Naive thymus-derived CD8-positive, alpha-beta T cell (primary cell): ENCODE data around the gene CREB5. TPM values are rescaled to one million over a fixed set of nuclear protein-coding genes. Genes with fewer than 3 reads are reported as not detected.
"Not testable (repeated sequence)": the region's sequence is repeated elsewhere in the genome, so short reads cannot be mapped to it uniquely, and the experiment has no call there.

Experiments
- ATAC-seq, 2 donors: fragments of 150-1000 bp; cut with Tn5 transposase in 1 of 2; sonication (Bioruptor Pico), chemical (Tn5 transposase) in 1 of 2; 1 replicate in 1 of 2; 2 replicates in 1 of 2; pipeline ENCODE4 v1.10.0; 2021; ENCODE audit warnings: mild to moderate bottlenecking in 2 of 2, moderate library complexity in 2 of 2
- POLR2A ChIA-PET: fragments of 350-600 bp; sonication (Branson Sonifier 250); formaldehyde crosslinking; loops from one replicate; lab custom pipeline; 2021; ENCODE audit warnings: antibody characterized with exemption; lab: Charles Lee
- DNase-seq, 10 donors: peaks; one replicate each; pipeline versions ENCODE4 v3.0.0 to v3.0.0-alpha.2; 2020 to 2022
- H3K27ac Mint-ChIP-seq, 10 donors: one replicate each; pipeline ENCODE4 v1.8.0; 2020 to 2022; ENCODE audit warnings: mild to moderate bottlenecking in 10 of 10, mixed read lengths in 10 of 10, moderate library complexity in 4 of 10, inconsistent platforms in 1 of 10
- H3K27me3 Mint-ChIP-seq, 5 donors: one replicate each; pipeline ENCODE4 v1.8.0; 2021 to 2022; ENCODE audit warnings: mixed read lengths in 5 of 5
- H3K36me3 Mint-ChIP-seq, 3 donors: one replicate each; pipeline ENCODE4 v1.8.0; 2020 to 2022; ENCODE audit warnings: mixed read lengths in 3 of 3, mild to moderate bottlenecking in 2 of 3, inconsistent platforms in 1 of 3
- H3K4me1 Mint-ChIP-seq, 4 donors: one replicate each; pipeline ENCODE4 v1.8.0; 2021 to 2022; ENCODE audit warnings: mixed read lengths in 4 of 4
- H3K4me3 Mint-ChIP-seq, 10 donors: one replicate each; pipeline ENCODE4 v1.8.0; 2020 to 2022; ENCODE audit warnings: mild to moderate bottlenecking in 10 of 10, mixed read lengths in 10 of 10, moderate library complexity in 6 of 10, inconsistent platforms in 1 of 10
- H3K9me3 Mint-ChIP-seq, 9 donors: one replicate each; pipeline ENCODE4 v1.8.0; 2020 to 2022; ENCODE audit warnings: mixed read lengths in 9 of 9, mild to moderate bottlenecking in 3 of 9, inconsistent platforms in 1 of 9, moderate library complexity in 1 of 9
- polyA plus RNA-seq, 3 donors: library from polyadenylated mRNA; unstranded; fragments of 300-500 nt; fragmentation: Illumina TruSeq; gene quantifications; one replicate each; pipeline ENCODE4 v1.2.3, GENCODE V29; 2021
- total RNA-seq, 8 experiments: library from RNA in 2 of 8; stranded (reverse) in 2 of 8; gene quantifications; one replicate each; pipeline ENCODE4 v1.2.3 and lab custom pipeline; 2021 to 2026

Gene CREB5
- total and polyA plus RNA-seq, 5 experiments from 2014 or later = 0.19 to 0.23 TPM; not detected in 3

DNA sequence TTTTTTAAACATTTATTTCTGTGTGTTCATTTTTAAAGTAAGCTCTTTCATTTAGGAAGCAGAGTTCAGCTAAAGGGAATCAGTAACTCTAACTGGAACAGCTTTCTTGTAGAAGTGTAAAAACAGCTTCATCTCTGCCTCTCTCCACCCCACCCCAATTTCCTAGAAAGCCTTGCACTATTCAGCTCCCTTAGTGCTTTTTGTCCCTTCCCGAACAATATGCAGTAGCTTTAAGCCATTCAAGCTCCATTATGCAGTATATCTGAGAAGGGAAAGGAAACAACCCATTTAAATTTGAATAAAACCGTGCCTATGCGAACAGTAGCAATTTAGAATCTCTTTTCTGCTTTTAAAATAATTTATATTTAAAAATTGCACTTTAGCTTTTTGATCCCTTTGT is 411.3 kb downstream of the CREB5 start:
- POLR2A ChIA-PET = no interaction called here
- peaks cover 0 to 16% (median 0%) of the 10 kb centered on the region in 9 donors for H3K9me3 Mint-ChIP-seq

DNA sequence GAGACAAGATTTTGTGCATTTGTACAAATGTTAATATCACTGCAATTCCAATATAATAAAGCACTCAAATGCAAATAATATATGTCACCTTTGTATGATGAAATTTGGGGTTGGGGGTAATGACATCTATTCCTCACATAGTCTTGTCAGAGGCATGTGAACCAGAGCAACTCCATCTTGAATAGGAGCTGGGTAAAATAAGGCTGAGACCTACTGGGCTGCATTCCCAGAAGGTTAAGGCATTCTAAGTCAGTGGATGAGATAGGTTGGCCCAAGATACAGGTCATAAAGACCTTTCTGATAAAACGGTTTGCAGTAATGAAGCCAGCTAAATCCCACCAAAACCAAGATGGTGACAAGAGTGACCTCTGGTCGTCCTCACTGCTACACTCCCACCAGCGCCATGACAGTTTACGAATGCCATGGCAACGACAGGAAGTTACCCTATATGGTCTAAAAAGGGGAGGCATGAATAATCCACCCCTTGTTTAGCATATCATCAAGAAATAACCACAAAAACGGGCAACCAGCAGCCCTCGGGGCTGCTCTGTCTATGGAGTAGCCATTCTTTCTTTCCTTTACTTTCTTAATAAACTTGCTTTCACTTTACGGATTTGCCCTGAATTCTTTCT is 413.6 kb downstream of the CREB5 start:
- ATAC-seq, H3K27ac Mint-ChIP-seq, DNase-seq, H3K4me3 Mint-ChIP-seq, POLR2A ChIA-PET, H3K4me1 Mint-ChIP-seq, H3K36me3 Mint-ChIP-seq: not testable (repeated sequence)
- H3K9me3 Mint-ChIP-seq = peaks cover 0 to 16% (median 0%) of the 10 kb centered on the region in 9 donors
- H3K27me3 Mint-ChIP-seq = peaks cover 4 to 32% (median 8%) of the 10 kb centered on the region in 5 donors

More for the DNA sequence above, 411.3 kb downstream of the CREB5 start:
- Mint-ChIP-seq H3K27ac (no peak overlapping the region), H3K27me3 (peaks cover 4 to 32% (median 8%) of the 10 kb centered on the region in 5 donors), H3K36me3 (no peaks in the 10 kb centered on the region), H3K4me3 (no peak overlapping the region), H3K4me1 (peaks cover 0 to 3% (median 0%) of the 10 kb centered on the region in 4 donors)
- ATAC-seq (no peak), DNase-seq (no peak)

DNA sequence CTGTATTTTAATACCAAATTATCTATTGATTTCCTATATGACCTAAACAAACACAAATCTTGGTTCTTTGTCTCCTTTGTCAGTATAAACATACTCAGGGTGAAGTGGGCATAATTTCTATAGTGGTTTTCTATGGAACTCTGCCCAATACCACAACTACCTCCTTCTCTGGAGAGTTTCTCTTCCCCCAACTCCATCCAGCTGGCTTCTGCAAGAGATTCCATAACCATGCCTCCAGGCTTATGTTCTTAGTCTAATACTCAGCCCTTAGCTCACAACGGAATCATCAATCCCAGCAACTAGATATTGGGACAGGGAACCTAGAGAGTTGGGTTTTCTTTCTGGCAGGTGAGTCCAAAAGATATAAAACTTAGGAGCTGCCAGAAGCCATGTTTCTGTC is 418.5 kb downstream of the CREB5 start:
- Mint-ChIP-seq H3K36me3 (no peaks in the 10 kb centered on the region), H3K4me3 (no peak overlapping the region), H3K27ac (no peak overlapping the region), H3K4me1 (no peaks in the 10 kb centered on the region), H3K9me3 (peaks cover 0 to 16% (median 0%) of the 10 kb centered on the region in 9 donors), H3K27me3 (peaks cover 3 to 21% (median 7%) of the 10 kb centered on the region in 5 donors)
- ATAC-seq = no peak
- POLR2A ChIA-PET = no interaction called here
- no peak for DNase-seq

DNA sequence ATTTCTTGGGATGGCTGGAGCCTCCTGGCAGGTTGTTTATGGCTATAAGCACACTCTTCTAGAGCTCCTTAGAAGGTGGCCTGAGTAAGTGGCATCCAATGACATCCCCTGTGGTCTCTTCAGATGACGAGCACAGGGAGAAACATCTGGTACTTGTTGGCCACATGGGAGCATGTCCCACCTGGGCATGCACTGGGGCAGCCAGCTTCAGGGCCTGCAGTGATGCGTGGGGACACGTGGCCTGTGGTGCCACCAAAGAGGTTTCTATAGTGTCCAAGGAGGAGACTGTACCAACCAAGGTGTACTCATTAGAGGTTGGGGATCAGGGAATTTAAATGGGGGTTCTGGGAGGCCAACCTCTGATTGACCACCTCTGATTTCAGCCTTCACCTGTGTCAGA is 420.4 kb downstream of the CREB5 start:
- peaks cover 0 to 2% (median 0%) of the 10 kb centered on the region in 9 donors for H3K9me3 Mint-ChIP-seq
- no peaks in the 10 kb centered on the region for H3K4me1 Mint-ChIP-seq
- H3K36me3 Mint-ChIP-seq = no peaks in the 10 kb centered on the region
- POLR2A ChIA-PET = no interaction called here
- DNase-seq = no peak
- H3K27ac Mint-ChIP-seq = no peak overlapping the region
- no peak overlapping the region for H3K4me3 Mint-ChIP-seq
- no peak for ATAC-seq
- peaks cover 0 to 3% (median 1%) of the 10 kb centered on the region in 5 donors for H3K27me3 Mint-ChIP-seq

DNA sequence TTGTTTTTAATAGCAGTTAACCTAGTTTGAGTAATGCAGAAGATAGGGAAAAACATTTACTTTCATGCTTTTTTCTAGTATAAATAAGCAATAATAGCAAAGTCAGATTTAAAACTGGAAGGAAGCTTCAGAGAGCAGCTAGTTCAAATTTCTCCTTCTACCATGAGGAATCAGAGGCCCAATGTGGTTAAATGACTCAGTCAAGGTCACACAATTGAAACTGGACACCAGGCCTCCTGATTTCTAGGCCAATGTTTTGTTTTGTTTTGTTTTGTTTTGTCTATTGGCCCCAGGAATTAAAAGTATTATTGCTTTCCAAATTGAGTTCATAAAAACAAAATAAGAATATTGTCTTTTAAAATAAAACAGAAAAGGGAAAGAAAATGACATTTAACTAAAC is 423.5 kb downstream of the CREB5 start:
- no peaks in the 10 kb centered on the region for H3K4me1 Mint-ChIP-seq
- POLR2A ChIA-PET = no interaction called here
- H3K27ac Mint-ChIP-seq = no peak overlapping the region
- no peaks in the 10 kb centered on the region for H3K9me3 Mint-ChIP-seq
- H3K4me3 Mint-ChIP-seq = no peak overlapping the region
- DNase-seq = no peak
- H3K27me3 Mint-ChIP-seq = peaks cover 0 to 4% (median 0%) of the 10 kb centered on the region in 5 donors
- ATAC-seq = no peak
- H3K36me3 Mint-ChIP-seq = no peaks in the 10 kb centered on the region

- H3K4me3 Mint-ChIP-seq = no peak overlapping the region
- H3K4me1 Mint-ChIP-seq = no peaks in the 10 kb centered on the region
- ATAC-seq (no peak), DNase-seq (no peak)
- no peaks in the 10 kb centered on the region for H3K36me3 Mint-ChIP-seq
- H3K27ac Mint-ChIP-seq = no peak overlapping the region
- peaks cover 0 to 7% (median 2%) of the 10 kb centered on the region in 5 donors for H3K27me3 Mint-ChIP-seq
- POLR2A ChIA-PET = no interaction called here
- no peaks in the 10 kb centered on the region for H3K9me3 Mint-ChIP-seq
Measured at GRCh38 chr7:28836716-28837115, 424.4 kb downstream of the CREB5 start.

- peaks cover under 1 to 7% (median 2%) of the 10 kb centered on the region in 5 donors for H3K27me3 Mint-ChIP-seq
- no peaks in the 10 kb centered on the region for H3K9me3 Mint-ChIP-seq
- no peaks in the 10 kb centered on the region for H3K36me3 Mint-ChIP-seq
- ATAC-seq (no peak), DNase-seq (no peak)
- no peak overlapping the region for H3K27ac Mint-ChIP-seq
- POLR2A ChIA-PET = no interaction called here
- H3K4me3 Mint-ChIP-seq = no peak overlapping the region
- no peaks in the 10 kb centered on the region for H3K4me1 Mint-ChIP-seq
Measured at GRCh38 chr7:28837216-28837615, 424.9 kb downstream of the CREB5 start.

GRCh38 chr7:28840592-28840995 is 428.3 kb downstream of the CREB5 start:
- Mint-ChIP-seq H3K9me3 (no peaks in the 10 kb centered on the region), H3K27ac (no peak overlapping the region), H3K27me3 (peaks cover 10 to 21% (median 15%) of the 10 kb centered on the region in 5 donors), H3K36me3 (no peaks in the 10 kb centered on the region), H3K4me3 (no peak overlapping the region), H3K4me1 (no peaks in the 10 kb centered on the region)
- POLR2A ChIA-PET = no interaction called here
- ATAC-seq = no peak
- no peak for DNase-seq

- ATAC-seq = no peak
- H3K4me3 Mint-ChIP-seq = no peak overlapping the region
- POLR2A ChIA-PET = no interaction called here
- H3K4me1 Mint-ChIP-seq = no peaks in the 10 kb centered on the region
- H3K27me3 Mint-ChIP-seq = peaks cover 10 to 21% (median 18%) of the 10 kb centered on the region in 5 donors
- DNase-seq = no peak
- H3K27ac Mint-ChIP-seq = no peak overlapping the region
- H3K9me3 Mint-ChIP-seq = no peaks in the 10 kb centered on the region
- H3K36me3 Mint-ChIP-seq = no peaks in the 10 kb centered on the region
Measured at GRCh38 chr7:28841766-28842165, 429.4 kb downstream of the CREB5 start.

DNA sequence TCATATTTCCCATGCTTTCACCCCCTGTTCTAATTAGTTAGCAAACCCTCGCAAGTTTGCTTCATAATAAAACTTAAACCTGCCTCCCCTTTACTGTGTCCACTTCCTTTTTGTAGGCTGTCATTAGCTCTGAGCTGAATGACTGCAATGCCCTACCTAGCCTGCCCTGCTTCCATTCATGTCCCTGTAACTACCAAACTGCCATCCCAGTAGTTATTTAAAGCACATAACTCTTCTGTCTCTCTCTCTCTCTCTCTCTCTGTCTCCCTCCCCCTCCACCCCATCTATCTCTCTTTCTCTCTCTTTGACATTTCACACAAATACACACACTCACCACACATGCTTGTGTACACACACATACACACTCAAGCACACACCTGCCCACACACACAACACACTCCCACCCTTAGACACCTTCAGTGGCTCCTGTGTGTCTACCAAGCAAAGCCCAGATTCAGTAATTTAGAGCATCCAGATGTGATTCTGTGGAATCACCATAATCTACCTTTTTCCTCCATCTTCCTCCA is 430.5 kb downstream of the CREB5 start:
- Mint-ChIP-seq H3K27me3 (peaks cover 13 to 21% (median 18%) of the 10 kb centered on the region in 5 donors), H3K4me3 (no peak overlapping the region), H3K4me1 (no peaks in the 10 kb centered on the region), H3K27ac (no peak overlapping the region), H3K36me3 (no peaks in the 10 kb centered on the region), H3K9me3 (no peaks in the 10 kb centered on the region)
- ATAC-seq (no peak), DNase-seq (no peak)
- POLR2A ChIA-PET = no interaction called here

DNA sequence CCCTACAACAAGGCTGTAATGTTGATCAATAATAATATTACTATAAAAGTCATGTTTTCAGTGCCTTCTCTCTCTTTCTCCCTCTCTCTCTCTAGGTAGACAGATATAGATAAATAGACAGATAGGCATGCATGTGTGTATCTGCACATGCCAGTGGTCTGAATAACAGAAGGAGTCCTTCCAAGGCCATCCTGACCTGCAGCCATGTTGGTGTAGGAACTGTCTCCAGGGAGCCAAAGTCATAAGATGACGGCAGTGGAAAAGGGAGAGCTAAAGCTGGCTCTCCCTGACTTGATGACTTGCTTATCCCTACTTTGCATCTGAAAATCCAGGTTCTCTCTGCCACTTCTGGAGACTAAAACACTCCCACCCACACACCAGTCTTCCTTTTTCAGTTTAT is 432.8 kb downstream of the CREB5 start:
- no peaks in the 10 kb centered on the region for H3K4me1 Mint-ChIP-seq
- POLR2A ChIA-PET = no interaction called here

GRCh38 chr7:28847176-28847575 is 434.9 kb downstream of the CREB5 start:
- no peak for DNase-seq
- no peaks in the 10 kb centered on the region for H3K9me3 Mint-ChIP-seq
- peaks cover 13 to 36% (median 22%) of the 10 kb centered on the region in 5 donors for H3K27me3 Mint-ChIP-seq
- ATAC-seq = no peak
- no peak overlapping the region for H3K4me3 Mint-ChIP-seq
- no peaks in the 10 kb centered on the region for H3K4me1 Mint-ChIP-seq
- no peak overlapping the region for H3K27ac Mint-ChIP-seq
- no peaks in the 10 kb centered on the region for H3K36me3 Mint-ChIP-seq
- POLR2A ChIA-PET = no interaction called here

More for the DNA sequence above, 432.8 kb downstream of the CREB5 start:
- H3K27ac Mint-ChIP-seq = no peak overlapping the region
- no peak for ATAC-seq
- no peak overlapping the region for H3K4me3 Mint-ChIP-seq
- no peaks in the 10 kb centered on the region for H3K9me3 Mint-ChIP-seq
- no peaks in the 10 kb centered on the region for H3K36me3 Mint-ChIP-seq
- peaks cover 16 to 29% (median 18%) of the 10 kb centered on the region in 5 donors for H3K27me3 Mint-ChIP-seq
- no peak for DNase-seq

DNA sequence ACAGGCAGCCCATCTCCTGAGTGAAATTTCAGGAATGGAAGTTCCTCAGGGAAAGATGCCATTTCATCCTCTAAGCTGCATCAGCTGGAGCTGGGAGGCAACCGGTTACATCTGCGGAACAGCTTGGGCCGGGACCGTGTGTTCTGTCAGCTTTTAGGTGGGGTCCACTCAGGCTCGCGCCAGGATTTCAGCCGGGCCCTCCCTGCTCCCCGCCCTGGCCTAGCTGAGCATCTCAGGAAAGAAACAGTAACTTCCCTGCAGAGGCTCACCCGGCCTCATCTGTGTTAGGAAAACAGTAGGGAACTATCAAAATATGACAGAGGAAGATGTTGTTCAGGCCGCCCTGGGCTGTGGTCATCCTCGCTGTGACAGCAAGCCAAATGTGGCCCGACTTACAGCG is 435.4 kb downstream of the CREB5 start:
- no peaks in the 10 kb centered on the region for H3K36me3 Mint-ChIP-seq
- DNase-seq (no peak), ATAC-seq (no peak)
- H3K27ac Mint-ChIP-seq = no peak overlapping the region
- H3K4me1 Mint-ChIP-seq = no peaks in the 10 kb centered on the region
- POLR2A ChIA-PET = no interaction called here
- no peaks in the 10 kb centered on the region for H3K9me3 Mint-ChIP-seq
- H3K4me3 Mint-ChIP-seq = no peak overlapping the region
- H3K27me3 Mint-ChIP-seq = peaks cover 12 to 38% (median 22%) of the 10 kb centered on the region in 5 donors
